GM19467 (cell line): ENCODE data around the gene DIAPH2.

Source experiments
- ATAC-seq: cut with Tn5 transposase; IDR thresholded peaks from one replicate; pipeline ENCODE4 v1.9.1; 2021; ENCODE audit warnings: mild to moderate bottlenecking, moderate library complexity; ENCODE audit not compliant: unreplicated experiment

DIAPH2 gene

GRCh38 chrX:97030947-97031346, 346.3 kb downstream of the DIAPH2 start:
- ATAC-seq = no peak

DNA sequence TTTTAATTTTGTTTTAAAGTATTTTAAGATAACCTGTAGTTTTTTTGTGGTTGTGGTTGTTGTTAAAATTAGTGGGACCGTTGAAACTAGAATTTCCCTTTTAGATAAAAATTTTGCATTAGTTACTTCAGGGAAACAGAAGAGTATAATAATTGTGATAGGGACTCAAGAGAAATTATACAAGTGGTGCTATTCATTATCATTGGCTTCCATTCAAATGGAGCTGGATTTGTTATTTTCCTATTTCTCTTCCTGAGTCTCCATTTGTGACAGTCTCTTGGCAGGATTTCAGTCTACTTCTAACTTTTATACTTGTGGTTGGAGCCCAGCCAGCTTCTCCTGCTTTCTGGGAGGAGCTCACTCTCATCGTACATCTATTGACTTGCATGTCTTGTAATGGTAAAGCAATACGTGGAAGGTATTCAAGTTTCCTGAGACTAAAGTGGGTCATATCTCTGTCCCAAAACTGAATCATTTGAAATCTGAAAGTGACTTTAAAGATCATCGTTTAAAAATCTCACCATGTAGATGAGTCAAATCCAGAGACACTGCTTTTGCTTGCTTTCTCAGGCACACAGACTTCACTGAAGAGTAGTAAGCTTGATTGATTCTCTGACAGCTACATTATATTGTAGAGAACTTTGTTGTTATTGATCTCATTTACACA, 354.9 kb downstream of the DIAPH2 start:
- ATAC-seq = peak; percentile 82

- ATAC-seq = no peak
Measured at GRCh38 chrX:97045470-97045869, 360.8 kb downstream of the DIAPH2 start.

DNA sequence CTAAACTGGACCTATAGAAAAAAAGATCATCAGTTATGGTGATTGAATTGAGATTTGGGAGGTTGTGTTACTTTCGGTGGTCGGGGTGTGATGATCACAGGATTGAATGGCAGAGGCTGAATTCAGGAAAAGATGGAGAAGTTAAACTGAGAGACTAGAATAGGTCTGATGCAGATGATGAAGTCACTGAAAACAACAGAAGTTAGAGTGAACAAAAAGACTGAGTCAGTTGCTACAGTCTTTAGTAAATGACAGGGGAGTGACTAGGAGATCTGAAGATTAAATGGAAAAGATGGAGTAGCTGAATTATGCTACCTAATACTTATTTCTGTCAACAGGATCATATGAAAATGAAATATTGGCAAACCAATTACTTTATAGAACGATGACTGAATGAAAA, 362.2 kb downstream of the DIAPH2 start:
- no peak for ATAC-seq

DNA sequence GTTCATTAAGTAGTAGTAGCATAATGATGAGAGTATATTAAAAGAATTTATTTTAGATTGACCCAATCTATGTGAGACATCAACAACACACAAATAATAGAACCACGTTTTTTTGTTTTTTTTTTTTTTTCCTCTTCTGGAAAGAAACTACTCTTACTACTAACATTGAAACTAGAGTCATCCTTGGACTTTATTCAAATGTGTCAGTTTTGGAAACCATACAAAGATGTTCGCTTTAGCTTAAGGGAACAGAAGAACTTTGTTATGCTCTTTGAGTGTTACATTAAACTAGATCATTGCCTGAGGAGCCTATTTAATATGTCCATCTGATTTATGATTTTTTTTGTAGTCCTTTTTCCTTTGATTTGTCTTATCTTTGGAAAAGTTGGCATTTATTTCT, 365.8 kb downstream of the DIAPH2 start:
- no peak for ATAC-seq

DNA sequence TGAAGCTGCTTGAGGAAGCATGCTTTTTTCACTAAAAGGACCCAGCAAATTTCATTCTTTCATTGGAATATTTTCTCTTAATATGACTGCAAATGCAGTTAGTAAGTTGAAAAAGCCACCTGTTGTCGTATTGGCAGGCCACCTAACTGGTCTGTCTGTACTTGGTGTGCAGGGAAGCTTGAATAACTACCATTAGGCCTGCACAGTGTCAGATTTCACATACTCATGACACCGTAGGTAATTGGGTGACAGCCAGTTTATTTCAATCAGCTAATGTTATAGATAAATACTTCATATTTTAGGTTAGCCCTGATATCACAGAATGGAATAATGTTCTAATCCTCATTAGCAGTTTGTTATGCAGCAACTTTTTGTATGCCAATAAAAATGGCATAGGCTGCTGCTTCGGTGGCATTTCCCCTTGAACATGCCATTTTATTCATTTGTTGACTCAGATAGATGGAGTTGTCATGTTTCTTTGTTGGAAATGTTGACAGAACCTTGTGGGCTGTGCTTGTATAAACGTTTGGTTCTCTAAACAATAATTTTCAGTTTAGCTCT, 372.8 kb downstream of the DIAPH2 start:
- ATAC-seq = no peak

DNA sequence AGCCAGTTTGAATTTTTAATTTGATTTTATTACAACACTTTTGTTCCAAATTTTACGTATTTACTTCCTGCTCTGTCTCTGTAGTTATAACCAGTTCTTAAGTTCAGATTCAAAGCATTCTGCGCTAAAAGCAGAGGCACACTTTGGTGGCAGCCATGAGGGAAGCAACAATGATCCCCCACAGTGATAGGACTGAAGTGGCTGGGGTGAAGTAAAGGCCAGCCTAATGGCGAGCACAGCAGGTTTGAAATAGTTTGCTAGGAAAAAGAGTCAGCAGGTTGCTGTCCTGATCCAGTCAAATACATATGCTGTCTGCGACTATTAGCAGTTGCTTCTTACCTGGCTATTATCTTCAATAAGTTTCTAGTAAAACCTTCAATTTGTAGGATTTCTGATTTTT, 375.4 kb downstream of the DIAPH2 start:
- no peak for ATAC-seq

DNA sequence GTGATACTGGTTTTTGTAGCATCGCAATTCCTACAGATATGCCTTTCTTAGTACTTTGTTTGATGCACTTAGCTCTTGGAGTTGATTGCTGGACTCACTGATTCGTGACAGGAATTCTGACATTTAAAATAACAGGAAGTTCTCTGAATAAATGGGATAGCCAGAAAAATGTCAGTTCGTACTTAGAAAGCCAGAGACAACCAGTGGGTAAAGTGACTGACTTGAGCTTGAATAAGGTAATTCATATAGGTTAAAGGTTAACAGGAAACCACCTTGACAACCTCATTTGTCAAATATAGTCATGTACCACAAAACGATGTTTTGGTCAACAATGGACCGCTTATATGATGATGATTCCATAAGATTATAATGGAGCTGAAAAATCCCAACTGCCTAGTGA, 380.4 kb downstream of the DIAPH2 start:
- no peak for ATAC-seq

DNA sequence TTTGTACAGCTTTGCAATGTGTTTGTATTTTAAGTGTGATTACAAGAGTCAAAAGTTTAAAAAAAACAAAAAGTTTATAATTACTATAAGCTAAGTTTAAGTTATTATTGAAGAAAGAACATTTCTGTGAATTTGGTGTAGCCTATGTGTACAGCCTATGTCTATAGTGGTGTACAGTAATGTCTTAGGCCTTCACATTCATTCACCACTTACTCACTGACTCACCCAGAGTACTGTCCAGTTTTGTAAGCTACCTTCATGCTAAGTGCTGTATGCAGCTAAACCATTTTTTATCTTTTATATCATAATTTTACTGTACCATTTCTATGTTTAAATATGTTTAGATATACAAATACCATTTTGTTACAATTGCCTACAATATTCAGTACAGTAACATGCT, 381.3 kb downstream of the DIAPH2 start:
- no peak for ATAC-seq

DNA sequence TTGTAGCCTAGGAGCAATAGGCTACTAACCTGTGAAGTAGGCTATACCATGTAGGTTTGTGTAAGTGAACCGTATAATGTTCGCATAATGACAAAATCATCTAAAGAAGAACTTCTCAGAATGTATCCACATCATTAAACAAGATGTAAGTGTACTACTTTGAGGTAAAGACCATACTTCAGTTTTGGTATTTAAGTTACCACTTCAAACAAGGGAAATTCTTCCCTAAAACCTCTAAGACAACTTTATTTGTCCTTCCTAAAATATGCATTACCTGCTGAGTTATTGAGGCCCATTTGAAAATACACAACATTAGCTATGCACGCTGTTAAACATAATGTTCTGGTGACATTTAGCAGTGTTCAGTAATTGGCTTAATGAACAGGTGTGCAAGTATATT, 381.7 kb downstream of the DIAPH2 start:
- ATAC-seq = no peak

- no peak for ATAC-seq
Measured at GRCh38 chrX:97070346-97070745, 385.7 kb downstream of the DIAPH2 start.

GRCh38 chrX:97074400-97074799, 389.8 kb downstream of the DIAPH2 start:
- ATAC-seq = no peak

DNA sequence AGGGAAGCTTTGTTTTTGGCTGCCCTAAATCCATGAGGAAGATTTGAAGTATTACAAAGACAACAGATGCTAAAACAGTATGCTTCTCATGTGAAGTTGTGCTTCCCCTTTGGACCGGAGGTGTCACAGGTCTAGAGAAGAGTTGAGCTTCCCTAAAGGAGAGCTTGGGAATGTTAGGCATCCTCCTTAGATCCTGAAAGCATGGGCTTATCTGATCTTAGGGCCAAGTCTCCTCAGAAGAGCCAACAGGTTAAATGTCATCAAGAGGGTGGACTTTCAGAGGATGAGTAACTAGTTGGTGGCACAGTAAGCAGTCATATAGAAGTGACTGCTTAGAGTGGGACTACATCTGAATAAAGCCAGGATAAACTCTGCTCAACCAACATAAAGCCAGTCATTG, 404.5 kb downstream of the DIAPH2 start:
- ATAC-seq = no peak

DNA sequence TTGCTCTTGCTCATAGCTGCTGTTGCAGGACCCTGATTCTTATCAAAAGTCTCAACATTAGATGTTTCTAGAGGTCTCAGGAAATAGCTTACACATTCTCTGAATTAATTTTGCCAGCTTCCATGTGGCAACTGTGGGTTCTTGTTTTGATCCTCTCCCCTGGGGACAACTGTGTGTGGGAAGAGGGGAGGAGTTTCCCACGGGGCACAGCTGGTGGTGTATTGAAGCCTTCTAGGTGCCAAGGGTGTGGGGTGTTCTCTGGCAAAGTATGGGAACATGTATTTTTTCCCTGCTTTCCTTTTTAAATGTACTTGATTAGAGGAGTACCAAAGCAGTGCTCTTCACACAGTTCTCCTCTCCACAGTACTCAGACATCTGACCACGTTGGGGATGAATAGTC, 411.7 kb downstream of the DIAPH2 start:
- no peak for ATAC-seq

DNA sequence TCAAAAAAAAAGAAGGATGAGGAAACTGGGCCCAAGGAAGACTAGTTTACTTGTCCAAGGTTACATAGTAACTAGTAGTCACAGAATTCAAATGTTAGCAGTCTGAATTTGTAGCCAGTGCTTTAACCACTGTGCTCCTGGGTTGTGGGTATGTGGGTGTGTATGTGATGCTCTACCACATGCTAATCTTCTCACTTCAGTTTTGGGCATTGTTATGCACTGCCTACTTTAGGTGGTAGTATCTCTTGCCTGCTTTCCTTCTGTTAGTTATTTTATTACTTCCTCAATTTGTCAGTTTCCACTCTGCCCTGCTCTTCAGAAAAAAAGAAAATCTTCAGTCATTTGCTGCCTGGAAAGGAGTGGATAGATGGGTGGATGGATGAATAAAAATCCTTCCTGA, 418.3 kb downstream of the DIAPH2 start:
- ATAC-seq = no peak

- ATAC-seq = no peak
Measured at GRCh38 chrX:97109730-97110129, 425.1 kb downstream of the DIAPH2 start.

DNA sequence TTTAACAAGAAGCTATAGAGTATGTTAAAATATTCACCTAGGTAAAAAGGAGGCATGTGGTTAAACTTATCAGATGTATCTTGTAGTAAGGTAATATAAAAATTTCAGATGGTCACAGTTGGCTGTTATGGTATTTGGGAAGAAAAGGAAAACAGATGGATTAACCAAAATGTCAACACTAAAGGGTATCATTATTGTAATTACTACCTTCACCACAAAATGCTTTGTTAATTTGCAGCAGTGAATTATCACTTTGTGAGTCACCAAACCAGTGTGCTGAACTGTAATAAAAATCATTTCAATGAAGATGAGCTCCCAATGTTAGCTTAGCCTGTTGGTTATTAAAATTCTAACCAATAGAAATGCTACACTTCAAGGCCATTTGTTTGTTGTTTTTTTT, 432.9 kb downstream of the DIAPH2 start:
- ATAC-seq = no peak

DNA sequence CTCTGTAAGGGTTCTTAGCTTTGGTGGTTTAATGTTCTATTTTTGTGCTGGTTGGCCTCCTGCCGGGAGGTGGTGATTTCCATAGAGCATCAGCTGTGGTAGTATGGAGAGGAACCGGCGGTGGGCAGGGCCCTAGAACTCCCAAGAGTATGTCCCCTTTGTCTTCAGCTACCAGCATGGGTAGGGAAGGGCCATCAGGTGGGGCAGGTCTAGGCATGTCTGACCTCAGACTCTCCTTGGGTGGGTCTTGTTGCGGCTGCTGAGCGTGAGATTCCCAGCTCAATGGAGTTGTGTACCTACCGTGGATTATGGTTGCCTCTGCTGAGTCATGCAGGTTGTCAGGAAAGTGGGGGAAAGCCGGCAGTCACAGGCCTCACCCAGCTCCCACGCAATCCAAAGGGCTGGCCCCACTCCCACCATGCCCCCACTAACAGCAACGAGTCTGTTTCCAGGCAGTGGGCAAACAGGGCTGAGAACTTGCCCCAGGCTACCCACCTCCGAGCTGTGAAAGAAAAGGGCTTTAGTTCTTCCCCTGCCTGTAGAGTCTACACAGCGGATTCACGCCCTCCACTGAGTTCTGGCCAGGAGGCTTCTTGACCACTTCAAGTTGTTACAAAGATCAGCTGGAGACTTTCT, 434.9 kb downstream of the DIAPH2 start:
- ATAC-seq = no peak

GRCh38 chrX:97123001-97123400, 438.4 kb downstream of the DIAPH2 start:
- ATAC-seq = no peak

- ATAC-seq = no peak
Measured at GRCh38 chrX:97126020-97126419, 441.4 kb downstream of the DIAPH2 start.

- no peak for ATAC-seq
Measured at GRCh38 chrX:97132664-97133415, 448.2 kb downstream of the DIAPH2 start.

GRCh38 chrX:97145934-97146333, 461.3 kb downstream of the DIAPH2 start:
- no peak for ATAC-seq
